Panc1 (cell line): ENCODE measurements around the gene KCNJ9. TPM values are rescaled to one million over a fixed set of nuclear protein-coding genes. Genes with fewer than 3 reads are reported as not detected.

Source experiments
- ATAC-seq: fragments of 200-7000 bp; cut with Tn5 transposase; 2 replicates; pipeline ENCODE4 v1.9.1; 2020; ENCODE audit warnings: mild to moderate bottlenecking, moderate library complexity
- BruUV-seq: library from RNA; stranded (reverse); fragments of 400-500 nt; replicated peaks from 2 replicates; lab custom pipeline; 2021; lab: Mats Ljungman, UMichigan
- CTCF ChIA-PET: fragments of 300-600 bp; sonication (Branson Sonifier 250); formaldehyde crosslinking; loops from one replicate; lab custom pipeline; 2022; ENCODE audit warnings: antibody characterized with exemption; lab: Charles Lee
- POLR2A ChIA-PET: fragments of 300-600 bp; sonication (Branson Sonifier 250); formaldehyde crosslinking; loops from one replicate; lab custom pipeline; 2022; ENCODE audit warnings: antibody characterized with exemption; lab: Charles Lee
- DNase-seq: peaks from one replicate; pipeline ENCODE4 v3.0.0-alpha.2; 2010; ENCODE audit warnings: low read depth, low spot score
- H3K27ac ChIP-seq: 2 replicates; pipeline ENCODE4 v1.5.1; 2011; ENCODE audit warnings: mild to moderate bottlenecking, low read length, inconsistent platforms
- H3K27me3 ChIP-seq: fragments of 200-500 bp; sonication (Bioruptor generic); 2 replicates; pipeline ENCODE4 v1.6.0; 2014; ENCODE audit warnings: low read length, inconsistent platforms; ENCODE audit not compliant: control insufficient read depth, insufficient read depth
- H3K36me3 ChIP-seq: fragments of 200-500 bp; sonication (Bioruptor generic); 2 replicates; pipeline ENCODE4 v1.5.1; 2014; ENCODE audit warnings: inconsistent platforms, mild to moderate bottlenecking, low read length, moderate library complexity; ENCODE audit not compliant: control insufficient read depth, insufficient read depth
- H3K4me1 ChIP-seq: 2 replicates; pipeline ENCODE4 v1.5.1; 2011; ENCODE audit warnings: inconsistent platforms, mild to moderate bottlenecking, low read length, moderate library complexity; ENCODE audit not compliant: control insufficient read depth, insufficient read depth
- H3K4me3 ChIP-seq, 2 experiments: 2 replicates each; pipeline ENCODE4 v1.5.1; 2011 to 2012; ENCODE audit warnings: low read depth in 2 of 2, low read length in 2 of 2, mild to moderate bottlenecking in 2 of 2, inconsistent platforms in 1 of 2, moderate library complexity in 1 of 2
- H3K9me3 ChIP-seq: fragments of 200-500 bp; sonication (Bioruptor generic); 2 replicates; pipeline ENCODE4 v1.5.1; 2014; ENCODE audit warnings: low read depth, mild to moderate bottlenecking, inconsistent platforms, low read length, moderate library complexity; ENCODE audit not compliant: control insufficient read depth, insufficient read depth
- POLR2AphosphoS5 ChIP-seq: IDR thresholded peaks from 2 replicates; pipeline ENCODE4 v1.6.1; 2012; ENCODE audit warnings: mild to moderate bottlenecking, low read depth, low read length, moderate library complexity
- SIN3A ChIP-seq: IDR thresholded peaks from 2 replicates; pipeline ENCODE4 v1.6.1; 2012; ENCODE audit warnings: low read depth, mild to moderate bottlenecking, low read length, moderate library complexity, borderline replicate concordance; ENCODE audit not compliant: insufficient read depth
- TCF7L2 ChIP-seq: IDR thresholded peaks from 2 replicates; pipeline ENCODE4 v1.6.1; 2011; ENCODE audit warnings: mild to moderate bottlenecking, low read depth, low read length, inconsistent platforms
- in situ Hi-C: cut with HindIII; loops from 2 replicates; pipeline ENCODE4 v1.10.0; 2016; ENCODE audit warnings: low sequenced_read_pairs, low pct_unique_long_range_greater_than_20kb
- intact Hi-C: fragments of 100-400 bp; cut with micrococcal nuclease; formaldehyde crosslinking; loops from one replicate; pipeline ENCODE4 v1.10.0; 2022; ENCODE audit not compliant: unreplicated experiment
- total RNA-seq: library from RNA; stranded (reverse); gene quantifications from one replicate; pipeline ENCODE4 v1.2.1, GENCODE V29; 2021; ENCODE audit not compliant: unreplicated experiment
- TF ChIP-seq, protein P1 (sequence below): fragments of 450-650 bp; IDR thresholded peaks from 2 replicates; pipeline ENCODE4 v1.5.1; 2017; ENCODE audit warnings: mild to moderate bottlenecking
- TF ChIP-seq, protein P2 (sequence below), 2 experiments: IDR thresholded peaks; 2 replicates each; pipeline ENCODE4 v1.6.1; 2011 to 2012; ENCODE audit warnings: low read depth in 2 of 2, control low read depth in 1 of 2, low read length in 1 of 2, mild to moderate bottlenecking in 1 of 2, moderate library complexity in 1 of 2; ENCODE audit not compliant: insufficient read depth in 1 of 2

Gene KCNJ9
- total RNA-seq, 1 experiment from 2014 or later = not detected

DNA sequence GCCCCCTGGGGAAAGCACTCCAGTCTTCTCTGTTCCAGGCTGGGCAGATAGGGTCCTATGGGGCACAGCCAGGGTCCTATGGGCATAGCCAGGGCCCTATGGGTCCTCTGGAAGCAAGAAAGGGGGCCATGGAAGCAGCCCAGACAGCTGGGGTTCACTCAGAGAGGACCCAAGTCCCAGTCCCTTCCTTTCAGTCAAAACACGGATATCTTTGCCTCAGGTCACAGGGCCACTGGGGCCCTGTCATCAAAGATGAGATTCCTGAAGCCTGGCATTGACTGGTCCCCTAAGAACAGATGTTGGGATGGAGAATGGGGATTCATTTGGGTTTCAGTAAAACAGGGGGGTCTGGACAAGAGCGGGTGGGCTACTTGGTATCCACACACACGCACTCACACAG lies 8.5 kb downstream of the KCNJ9 start:
- no peaks in the 10 kb centered on the region for H3K4me1 ChIP-seq
- no peak overlapping the region for H3K27ac ChIP-seq
- in situ Hi-C loops (no loop called here), intact Hi-C loops (no loop called here)
- no peak for ATAC-seq
- H3K27me3 ChIP-seq = peaks cover 5% of the 10 kb centered on the region; the same call in 1 of the 2 replicates
- no TSS peak for BruUV-seq
- DNase-seq = no peak
- POLR2A ChIA-PET = no interaction called here
- H3K36me3 ChIP-seq = no peaks in the 10 kb centered on the region
- CTCF ChIA-PET = no interaction called here
- H3K9me3 ChIP-seq = no peaks in the 10 kb centered on the region
- TF ChIP-seq, protein P1, sequence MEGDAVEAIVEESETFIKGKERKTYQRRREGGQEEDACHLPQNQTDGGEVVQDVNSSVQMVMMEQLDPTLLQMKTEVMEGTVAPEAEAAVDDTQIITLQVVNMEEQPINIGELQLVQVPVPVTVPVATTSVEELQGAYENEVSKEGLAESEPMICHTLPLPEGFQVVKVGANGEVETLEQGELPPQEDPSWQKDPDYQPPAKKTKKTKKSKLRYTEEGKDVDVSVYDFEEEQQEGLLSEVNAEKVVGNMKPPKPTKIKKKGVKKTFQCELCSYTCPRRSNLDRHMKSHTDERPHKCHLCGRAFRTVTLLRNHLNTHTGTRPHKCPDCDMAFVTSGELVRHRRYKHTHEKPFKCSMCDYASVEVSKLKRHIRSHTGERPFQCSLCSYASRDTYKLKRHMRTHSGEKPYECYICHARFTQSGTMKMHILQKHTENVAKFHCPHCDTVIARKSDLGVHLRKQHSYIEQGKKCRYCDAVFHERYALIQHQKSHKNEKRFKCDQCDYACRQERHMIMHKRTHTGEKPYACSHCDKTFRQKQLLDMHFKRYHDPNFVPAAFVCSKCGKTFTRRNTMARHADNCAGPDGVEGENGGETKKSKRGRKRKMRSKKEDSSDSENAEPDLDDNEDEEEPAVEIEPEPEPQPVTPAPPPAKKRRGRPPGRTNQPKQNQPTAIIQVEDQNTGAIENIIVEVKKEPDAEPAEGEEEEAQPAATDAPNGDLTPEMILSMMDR = no peak
- TF ChIP-seq SIN3A = no peak
- no peak for TF ChIP-seq POLR2AphosphoS5
- no peak for TF ChIP-seq TCF7L2
- TF ChIP-seq, protein P2, sequence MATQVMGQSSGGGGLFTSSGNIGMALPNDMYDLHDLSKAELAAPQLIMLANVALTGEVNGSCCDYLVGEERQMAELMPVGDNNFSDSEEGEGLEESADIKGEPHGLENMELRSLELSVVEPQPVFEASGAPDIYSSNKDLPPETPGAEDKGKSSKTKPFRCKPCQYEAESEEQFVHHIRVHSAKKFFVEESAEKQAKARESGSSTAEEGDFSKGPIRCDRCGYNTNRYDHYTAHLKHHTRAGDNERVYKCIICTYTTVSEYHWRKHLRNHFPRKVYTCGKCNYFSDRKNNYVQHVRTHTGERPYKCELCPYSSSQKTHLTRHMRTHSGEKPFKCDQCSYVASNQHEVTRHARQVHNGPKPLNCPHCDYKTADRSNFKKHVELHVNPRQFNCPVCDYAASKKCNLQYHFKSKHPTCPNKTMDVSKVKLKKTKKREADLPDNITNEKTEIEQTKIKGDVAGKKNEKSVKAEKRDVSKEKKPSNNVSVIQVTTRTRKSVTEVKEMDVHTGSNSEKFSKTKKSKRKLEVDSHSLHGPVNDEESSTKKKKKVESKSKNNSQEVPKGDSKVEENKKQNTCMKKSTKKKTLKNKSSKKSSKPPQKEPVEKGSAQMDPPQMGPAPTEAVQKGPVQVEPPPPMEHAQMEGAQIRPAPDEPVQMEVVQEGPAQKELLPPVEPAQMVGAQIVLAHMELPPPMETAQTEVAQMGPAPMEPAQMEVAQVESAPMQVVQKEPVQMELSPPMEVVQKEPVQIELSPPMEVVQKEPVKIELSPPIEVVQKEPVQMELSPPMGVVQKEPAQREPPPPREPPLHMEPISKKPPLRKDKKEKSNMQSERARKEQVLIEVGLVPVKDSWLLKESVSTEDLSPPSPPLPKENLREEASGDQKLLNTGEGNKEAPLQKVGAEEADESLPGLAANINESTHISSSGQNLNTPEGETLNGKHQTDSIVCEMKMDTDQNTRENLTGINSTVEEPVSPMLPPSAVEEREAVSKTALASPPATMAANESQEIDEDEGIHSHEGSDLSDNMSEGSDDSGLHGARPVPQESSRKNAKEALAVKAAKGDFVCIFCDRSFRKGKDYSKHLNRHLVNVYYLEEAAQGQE (IDR thresholded peaks at IDR 0.05; ENCODE audit: insufficient read depth in 1 of 2, low read depth in 2 of 2, low read length in 1 of 2) = no peak
- no peak overlapping the region for H3K4me3 ChIP-seq

DNA sequence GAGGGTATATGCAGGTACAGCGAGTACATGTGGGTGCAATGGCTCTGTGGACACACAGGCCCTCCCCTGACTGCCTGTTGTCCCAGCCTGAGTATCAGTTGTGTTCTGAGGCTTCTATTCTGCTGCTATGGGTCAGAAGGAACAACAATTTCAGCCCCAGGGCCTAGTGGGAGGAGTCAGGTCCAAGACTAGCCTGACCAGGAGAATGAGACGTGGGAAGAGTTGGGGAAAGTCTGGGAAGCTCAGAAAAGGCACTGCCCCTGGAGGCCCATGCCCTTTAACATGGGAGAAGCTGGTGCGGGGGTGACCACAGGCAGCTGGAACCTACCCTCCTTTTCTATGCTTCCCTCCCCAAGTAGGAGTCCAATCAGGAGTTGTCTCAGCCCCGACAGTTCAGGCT lies 9.4 kb downstream of the KCNJ9 start:
- TF ChIP-seq TCF7L2 = no peak
- TF ChIP-seq SIN3A = no peak
- TF ChIP-seq POLR2AphosphoS5 = no peak
- TF ChIP-seq, protein P1 = no peak
- TF ChIP-seq, protein P2 (IDR thresholded peaks at IDR 0.05; ENCODE audit: insufficient read depth in 1 of 2, low read depth in 2 of 2, low read length in 1 of 2) = no peak
- H3K4me1 ChIP-seq = no peaks in the 10 kb centered on the region
- ATAC-seq (no peak), DNase-seq (no peak)
- no peak overlapping the region for H3K27ac ChIP-seq
- intact Hi-C loops = no loop called here
- no TSS peak for BruUV-seq
- in situ Hi-C loops = no loop called here
- CTCF ChIA-PET = no interaction called here
- H3K36me3 ChIP-seq = no peaks in the 10 kb centered on the region
- no peaks in the 10 kb centered on the region for H3K27me3 ChIP-seq
- no peaks in the 10 kb centered on the region for H3K9me3 ChIP-seq
- no peak overlapping the region for H3K4me3 ChIP-seq
- POLR2A ChIA-PET = no interaction called here
